ENCODE measurements around the gene HBG1.

HBG1 gene

DNA sequence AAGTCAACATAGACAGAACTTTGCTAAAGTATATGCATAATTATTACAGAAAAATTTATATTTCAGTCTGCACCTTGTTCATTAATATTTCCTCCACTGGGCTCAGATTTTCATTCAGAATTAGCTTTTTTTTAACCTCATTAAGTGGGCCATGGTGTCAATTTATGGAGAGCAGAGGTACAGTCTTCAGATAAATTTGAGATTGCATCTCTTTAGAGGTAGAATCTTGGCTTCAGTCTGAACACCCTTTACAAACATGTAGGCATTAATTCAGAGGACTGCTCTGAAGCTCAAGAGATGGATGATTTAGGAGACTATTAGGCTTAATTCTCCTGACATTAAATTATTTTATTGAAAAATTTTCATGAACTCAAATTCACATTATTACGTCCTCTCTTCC lies 19.4 kb downstream of the HBG1 start:
- CTCF ChIA-PET = no interaction called here
- TF ChIP-seq SUZ12 (IDR thresholded peaks at IDR 0.05) (no peak), FOXK2 (IDR thresholded peaks at IDR 0.05) (no peak), TARDBP (IDR thresholded peaks at IDR 0.05) (no peak), L3MBTL2 (conservative IDR thresholded peaks at IDR 0.05) (no peak), LEF1 (IDR thresholded peaks at IDR 0.05; ENCODE audit: borderline replicate concordance) (no peak), HDGF (IDR thresholded peaks at IDR 0.05; ENCODE audit: borderline replicate concordance) (no peak), BHLHE40 (IDR thresholded peaks at IDR 0.05; ENCODE audit: borderline replicate concordance) (no peak), CTBP1 (IDR thresholded peaks at IDR 0.05; ENCODE audit: borderline replicate concordance) (no peak), SP1 (IDR thresholded peaks at IDR 0.05) (no peak)
- TF ChIP-seq, protein P1, sequence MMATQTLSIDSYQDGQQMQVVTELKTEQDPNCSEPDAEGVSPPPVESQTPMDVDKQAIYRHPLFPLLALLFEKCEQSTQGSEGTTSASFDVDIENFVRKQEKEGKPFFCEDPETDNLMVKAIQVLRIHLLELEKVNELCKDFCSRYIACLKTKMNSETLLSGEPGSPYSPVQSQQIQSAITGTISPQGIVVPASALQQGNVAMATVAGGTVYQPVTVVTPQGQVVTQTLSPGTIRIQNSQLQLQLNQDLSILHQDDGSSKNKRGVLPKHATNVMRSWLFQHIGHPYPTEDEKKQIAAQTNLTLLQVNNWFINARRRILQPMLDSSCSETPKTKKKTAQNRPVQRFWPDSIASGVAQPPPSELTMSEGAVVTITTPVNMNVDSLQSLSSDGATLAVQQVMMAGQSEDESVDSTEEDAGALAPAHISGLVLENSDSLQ (IDR thresholded peaks at IDR 0.05) = no peak
- POLR2A ChIA-PET = no interaction called here
- no peak for DNase-seq (ENCODE audit: extremely low spot score)

DNA sequence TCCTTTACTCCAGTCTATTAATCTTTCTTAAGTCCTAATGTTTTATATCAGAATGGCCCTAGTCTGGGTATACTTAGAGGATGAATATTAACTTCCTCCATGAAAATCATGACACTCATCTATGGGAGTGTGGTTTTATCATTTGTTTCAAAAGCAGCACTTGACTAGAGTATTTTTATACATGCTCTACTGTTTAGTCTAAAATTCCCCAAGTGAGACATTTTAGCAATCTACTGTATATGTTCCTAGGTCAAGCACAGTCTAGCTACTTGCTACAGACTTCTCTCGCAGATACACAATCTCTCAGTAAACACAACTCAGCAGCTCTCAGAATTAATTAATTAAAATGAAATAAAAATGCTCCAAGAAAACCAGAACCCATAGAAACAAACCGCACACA lies 19.9 kb downstream of the HBG1 start:
- ChIA-PET POLR2A (no interaction called here), CTCF (no interaction called here)
- no peak for TF ChIP-seq ARNT (IDR thresholded peaks at IDR 0.05)
- TF ChIP-seq NFRKB (IDR thresholded peaks at IDR 0.05) = no peak
- no peak for DNase-seq (ENCODE audit: extremely low spot score)

DNA sequence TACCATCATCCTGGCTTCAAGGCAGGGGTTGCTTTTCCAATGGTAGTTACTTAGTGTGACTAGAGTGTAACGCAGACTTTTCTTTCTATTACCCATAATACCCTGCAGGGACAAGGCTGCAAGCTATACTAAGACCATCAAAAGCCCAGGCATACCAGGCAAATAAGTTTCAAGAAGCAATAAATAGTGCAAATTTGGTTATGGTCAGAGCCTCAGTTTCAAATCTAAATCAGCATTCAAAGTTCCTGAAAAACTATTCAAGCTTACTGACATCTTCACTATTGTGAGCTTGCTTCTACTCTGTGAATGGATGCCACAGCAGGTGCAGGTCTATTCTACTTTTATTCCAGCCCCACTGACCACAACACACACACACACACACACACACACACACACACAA lies 20.3 kb downstream of the HBG1 start:
- ChIA-PET CTCF (no interaction called here), POLR2A (no interaction called here)
- DNase-seq (ENCODE audit: extremely low spot score) = no peak
- TF ChIP-seq BHLHE40 (IDR thresholded peaks at IDR 0.05; ENCODE audit: borderline replicate concordance) = no peak
- no peak for TF ChIP-seq NFRKB (IDR thresholded peaks at IDR 0.05)
- no peak for TF ChIP-seq L3MBTL2 (conservative IDR thresholded peaks at IDR 0.05)
- no peak for TF ChIP-seq ARNT (IDR thresholded peaks at IDR 0.05)
- no peak for TF ChIP-seq TARDBP (IDR thresholded peaks at IDR 0.05)
- TF ChIP-seq HDGF (IDR thresholded peaks at IDR 0.05; ENCODE audit: borderline replicate concordance) = no peak
- no peak for TF ChIP-seq CTBP1 (IDR thresholded peaks at IDR 0.05; ENCODE audit: borderline replicate concordance)
- TF ChIP-seq ZNF384 (IDR thresholded peaks at IDR 0.05) = no peak
- no peak for TF ChIP-seq FOXA1 (IDR thresholded peaks at IDR 0.05)
- no peak for TF ChIP-seq SP1 (IDR thresholded peaks at IDR 0.05)
- TF ChIP-seq, protein P1 (IDR thresholded peaks at IDR 0.05) = no peak
- TF ChIP-seq FOXK2 (IDR thresholded peaks at IDR 0.05) = no peak
- no peak for TF ChIP-seq ELF4 (IDR thresholded peaks at IDR 0.05)
- TF ChIP-seq FOXM1 (IDR thresholded peaks at IDR 0.05; ENCODE audit: borderline replicate concordance) = no peak
- no peak for TF ChIP-seq LEF1 (IDR thresholded peaks at IDR 0.05; ENCODE audit: borderline replicate concordance)
- no peak for TF ChIP-seq SUZ12 (IDR thresholded peaks at IDR 0.05)

DNA sequence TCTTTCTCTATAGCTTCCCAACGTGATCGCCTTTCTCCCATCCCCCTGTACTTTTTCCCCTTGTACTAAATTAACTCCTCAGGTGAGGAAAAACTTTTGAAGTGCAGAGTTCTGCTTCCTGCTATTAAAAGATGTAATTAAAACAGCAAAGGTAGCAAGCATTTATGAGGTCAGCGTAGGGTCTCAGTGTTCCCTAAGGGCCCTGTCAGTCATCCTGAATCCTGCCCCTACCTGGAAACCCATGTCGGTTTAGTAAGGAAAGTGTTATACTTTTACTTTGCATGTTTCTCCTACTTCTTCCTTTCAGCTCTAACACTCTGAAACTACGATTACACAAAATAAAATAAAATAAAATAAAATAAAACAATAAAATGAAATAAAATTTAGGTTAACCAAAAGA lies 21.5 kb downstream of the HBG1 start:
- TF ChIP-seq, protein P1 (IDR thresholded peaks at IDR 0.05) = no peak
- no peak for TF ChIP-seq ELF4 (IDR thresholded peaks at IDR 0.05)
- TF ChIP-seq HDGF (IDR thresholded peaks at IDR 0.05; ENCODE audit: borderline replicate concordance) = no peak
- no peak for TF ChIP-seq SUZ12 (IDR thresholded peaks at IDR 0.05)
- no peak for TF ChIP-seq ZNF384 (IDR thresholded peaks at IDR 0.05)
- no peak for TF ChIP-seq TARDBP (IDR thresholded peaks at IDR 0.05)
- TF ChIP-seq NFRKB (IDR thresholded peaks at IDR 0.05) = no peak
- TF ChIP-seq FOXA1 (IDR thresholded peaks at IDR 0.05) = no peak
- no peak for TF ChIP-seq BHLHE40 (IDR thresholded peaks at IDR 0.05; ENCODE audit: borderline replicate concordance)
- no peak for TF ChIP-seq LEF1 (IDR thresholded peaks at IDR 0.05; ENCODE audit: borderline replicate concordance)
- ChIA-PET CTCF (no interaction called here), POLR2A (no interaction called here)
- DNase-seq (ENCODE audit: extremely low spot score) = no peak

DNA sequence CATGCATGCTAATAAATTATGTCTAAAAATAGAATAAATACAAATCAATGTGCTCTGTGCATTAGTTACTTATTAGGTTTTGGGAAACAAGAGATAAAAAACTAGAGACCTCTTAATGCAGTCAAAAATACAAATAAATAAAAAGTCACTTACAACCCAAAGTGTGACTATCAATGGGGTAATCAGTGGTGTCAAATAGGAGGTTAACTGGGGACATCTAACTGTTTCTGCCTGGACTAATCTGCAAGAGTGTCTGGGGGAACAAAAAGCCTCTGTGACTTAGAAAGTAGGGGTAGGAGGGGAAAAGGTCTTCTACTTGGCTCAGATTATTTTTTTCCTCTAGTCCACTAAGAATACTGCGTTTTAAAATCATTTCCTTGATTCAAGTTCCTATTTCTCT lies 22.0 kb downstream of the HBG1 start:
- POLR2A ChIA-PET = no interaction called here
- no peak for DNase-seq (ENCODE audit: extremely low spot score)
- CTCF ChIA-PET = no interaction called here
- TF ChIP-seq ELF4 (IDR thresholded peaks at IDR 0.05) (no peak), NFRKB (IDR thresholded peaks at IDR 0.05) (no peak), TARDBP (IDR thresholded peaks at IDR 0.05) (no peak)

DNA sequence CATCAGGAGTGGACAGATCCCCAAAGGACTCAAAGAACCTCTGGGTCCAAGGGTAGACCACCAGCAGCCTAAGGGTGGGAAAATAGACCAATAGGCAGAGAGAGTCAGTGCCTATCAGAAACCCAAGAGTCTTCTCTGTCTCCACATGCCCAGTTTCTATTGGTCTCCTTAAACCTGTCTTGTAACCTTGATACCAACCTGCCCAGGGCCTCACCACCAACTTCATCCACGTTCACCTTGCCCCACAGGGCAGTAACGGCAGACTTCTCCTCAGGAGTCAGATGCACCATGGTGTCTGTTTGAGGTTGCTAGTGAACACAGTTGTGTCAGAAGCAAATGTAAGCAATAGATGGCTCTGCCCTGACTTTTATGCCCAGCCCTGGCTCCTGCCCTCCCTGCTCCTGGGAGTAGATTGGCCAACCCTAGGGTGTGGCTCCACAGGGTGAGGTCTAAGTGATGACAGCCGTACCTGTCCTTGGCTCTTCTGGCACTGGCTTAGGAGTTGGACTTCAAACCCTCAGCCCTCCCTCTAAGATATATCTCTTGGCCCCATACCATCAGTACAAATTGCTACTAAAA lies 22.8 kb downstream of the HBG1 start, which contains the start of gene HBB:
Gene HBB, minus strand, starts transcription at position 340 of the 579 bp plus-strand sequence. Its CDS starts 50 bp downstream, at position 290.
- DNase-seq (ENCODE audit: extremely low spot score) = no peak
- ChIA-PET POLR2A (no interaction called here), CTCF (no interaction called here)
- no peak for TF ChIP-seq BHLHE40 (IDR thresholded peaks at IDR 0.05; ENCODE audit: borderline replicate concordance)
- no peak for TF ChIP-seq FOXM1 (IDR thresholded peaks at IDR 0.05; ENCODE audit: borderline replicate concordance)
- TF ChIP-seq ELF4 (IDR thresholded peaks at IDR 0.05) = no peak
- no peak for TF ChIP-seq SP1 (IDR thresholded peaks at IDR 0.05)

DNA sequence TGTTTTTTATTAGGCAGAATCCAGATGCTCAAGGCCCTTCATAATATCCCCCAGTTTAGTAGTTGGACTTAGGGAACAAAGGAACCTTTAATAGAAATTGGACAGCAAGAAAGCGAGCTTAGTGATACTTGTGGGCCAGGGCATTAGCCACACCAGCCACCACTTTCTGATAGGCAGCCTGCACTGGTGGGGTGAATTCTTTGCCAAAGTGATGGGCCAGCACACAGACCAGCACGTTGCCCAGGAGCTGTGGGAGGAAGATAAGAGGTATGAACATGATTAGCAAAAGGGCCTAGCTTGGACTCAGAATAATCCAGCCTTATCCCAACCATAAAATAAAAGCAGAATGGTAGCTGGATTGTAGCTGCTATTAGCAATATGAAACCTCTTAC lies 24.2 kb downstream of the HBG1 start:
- ChIA-PET CTCF (no interaction called here), POLR2A (no interaction called here)
- no peak for DNase-seq (ENCODE audit: extremely low spot score)
- no peak for TF ChIP-seq BHLHE40 (IDR thresholded peaks at IDR 0.05; ENCODE audit: borderline replicate concordance)
